Measurements from ENCODE around the gene PNLIP.
A peak's percentile ranks its signal among the peaks of the same experiment; 100 is the strongest.

GRCh38 chr10:116596062-116596461, 50.3 kb downstream of the PNLIP start:
- TF ChIP-seq, protein P1, sequence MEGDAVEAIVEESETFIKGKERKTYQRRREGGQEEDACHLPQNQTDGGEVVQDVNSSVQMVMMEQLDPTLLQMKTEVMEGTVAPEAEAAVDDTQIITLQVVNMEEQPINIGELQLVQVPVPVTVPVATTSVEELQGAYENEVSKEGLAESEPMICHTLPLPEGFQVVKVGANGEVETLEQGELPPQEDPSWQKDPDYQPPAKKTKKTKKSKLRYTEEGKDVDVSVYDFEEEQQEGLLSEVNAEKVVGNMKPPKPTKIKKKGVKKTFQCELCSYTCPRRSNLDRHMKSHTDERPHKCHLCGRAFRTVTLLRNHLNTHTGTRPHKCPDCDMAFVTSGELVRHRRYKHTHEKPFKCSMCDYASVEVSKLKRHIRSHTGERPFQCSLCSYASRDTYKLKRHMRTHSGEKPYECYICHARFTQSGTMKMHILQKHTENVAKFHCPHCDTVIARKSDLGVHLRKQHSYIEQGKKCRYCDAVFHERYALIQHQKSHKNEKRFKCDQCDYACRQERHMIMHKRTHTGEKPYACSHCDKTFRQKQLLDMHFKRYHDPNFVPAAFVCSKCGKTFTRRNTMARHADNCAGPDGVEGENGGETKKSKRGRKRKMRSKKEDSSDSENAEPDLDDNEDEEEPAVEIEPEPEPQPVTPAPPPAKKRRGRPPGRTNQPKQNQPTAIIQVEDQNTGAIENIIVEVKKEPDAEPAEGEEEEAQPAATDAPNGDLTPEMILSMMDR (IDR thresholded peaks at IDR 0.05), result no peak
- TF ChIP-seq POLR2A (IDR thresholded peaks at IDR 0.05), result peak in 2 of 3 donors; percentile 61 to 66
